NT2/D1 (cell line): ENCODE results near the gene SDK1.

Experiments used
- DNase-seq: peaks from one replicate; pipeline ENCODE4 v3.0.0-alpha.2; 2011; ENCODE audit warnings: low read depth, low spot score
- H3K27me3 ChIP-seq: 2 replicates; pipeline ENCODE4 v1.6.0; 2011; ENCODE audit warnings: mild to moderate bottlenecking; ENCODE audit not compliant: insufficient read length, insufficient read depth
- H3K36me3 ChIP-seq: 2 replicates; pipeline ENCODE4 v1.6.1; 2011; ENCODE audit warnings: mild to moderate bottlenecking, low read length, mixed read lengths; ENCODE audit not compliant: insufficient read depth, insufficient read length
- H3K4me1 ChIP-seq: 2 replicates; pipeline ENCODE4 v1.5.1; 2011; ENCODE audit not compliant: insufficient read depth, insufficient read length
- H3K4me3 ChIP-seq: 2 replicates; pipeline ENCODE4 v1.5.1; 2011; ENCODE audit warnings: low read depth; ENCODE audit not compliant: insufficient read length
- H3K9ac ChIP-seq: 2 replicates; pipeline ENCODE4 v1.6.0; 2011; ENCODE audit warnings: low read depth; ENCODE audit not compliant: insufficient read length
- H3K9me3 ChIP-seq: 2 replicates; pipeline ENCODE4 v1.5.1; 2011; ENCODE audit warnings: mild to moderate bottlenecking, low read length; ENCODE audit not compliant: insufficient read depth
- SUZ12 ChIP-seq: IDR thresholded peaks from 2 replicates; pipeline ENCODE4 v1.6.1; 2011; ENCODE audit not compliant: insufficient read length, insufficient read depth; ENCODE audit errors: extremely low read depth
- YY1 ChIP-seq: IDR thresholded peaks from 2 replicates; pipeline ENCODE4 v1.6.1; 2011; ENCODE audit not compliant: insufficient read length, insufficient read depth
- ZNF274 ChIP-seq: IDR thresholded peaks from 2 replicates; pipeline ENCODE4 v1.6.1; 2011; ENCODE audit warnings: mild to moderate bottlenecking, low read depth, low read length

Gene SDK1

GRCh38 chr7:3955751-3956696 lies 655.0 kb downstream of the SDK1 start:
- no peak for TF ChIP-seq ZNF274
- no peak for TF ChIP-seq SUZ12
- TF ChIP-seq YY1 = no peak
- H3K27me3 ChIP-seq = no peaks in the 10 kb centered on the region
- DNase-seq = no peak

GRCh38 chr7:3956949-3957348 lies 655.9 kb downstream of the SDK1 start:
- Histone ChIP-seq H3K4me1 (no peaks in the 10 kb centered on the region), H3K27me3 (no peaks in the 10 kb centered on the region), H3K9ac (no peak overlapping the region), H3K4me3 (no peak overlapping the region), H3K36me3 (no peaks in the 10 kb centered on the region), H3K9me3 (no peaks in the 10 kb centered on the region)
- no peak for DNase-seq
- TF ChIP-seq SUZ12 (no peak), ZNF274 (no peak), YY1 (no peak)

More at GRCh38 chr7:3955751-3956696, 655.0 kb downstream of the SDK1 start:
- Histone ChIP-seq H3K9ac (no peak overlapping the region), H3K36me3 (no peaks in the 10 kb centered on the region), H3K4me3 (no peak overlapping the region), H3K9me3 (no peaks in the 10 kb centered on the region), H3K4me1 (no peaks in the 10 kb centered on the region)

GRCh38 chr7:3957472-3958108 lies 656.5 kb downstream of the SDK1 start:
- Histone ChIP-seq H3K27me3 (no peaks in the 10 kb centered on the region), H3K36me3 (no peaks in the 10 kb centered on the region), H3K4me3 (no peak overlapping the region), H3K9ac (no peak overlapping the region), H3K4me1 (no peaks in the 10 kb centered on the region), H3K9me3 (no peaks in the 10 kb centered on the region)
- TF ChIP-seq SUZ12 (no peak), YY1 (no peak), ZNF274 (no peak)
- DNase-seq = no peak

GRCh38 chr7:3958109-3958483 lies 657.0 kb downstream of the SDK1 start:
- H3K36me3 ChIP-seq = no peaks in the 10 kb centered on the region
- DNase-seq = no peak
- TF ChIP-seq SUZ12 (no peak), ZNF274 (no peak)
- no peak overlapping the region for H3K9ac ChIP-seq
- no peak overlapping the region for H3K4me3 ChIP-seq
- no peaks in the 10 kb centered on the region for H3K4me1 ChIP-seq
- no peaks in the 10 kb centered on the region for H3K9me3 ChIP-seq
- H3K27me3 ChIP-seq = no peaks in the 10 kb centered on the region

- DNase-seq = no peak
Measured at GRCh38 chr7:3959364-3959763, 658.3 kb downstream of the SDK1 start.

GRCh38 chr7:3960050-3960763 lies 659.2 kb downstream of the SDK1 start:
- no peaks in the 10 kb centered on the region for H3K27me3 ChIP-seq
- H3K9ac ChIP-seq = no peak overlapping the region
- no peak overlapping the region for H3K4me3 ChIP-seq
- no peaks in the 10 kb centered on the region for H3K4me1 ChIP-seq
- H3K36me3 ChIP-seq = no peaks in the 10 kb centered on the region
- TF ChIP-seq SUZ12 (no peak), YY1 (no peak), ZNF274 (no peak)
- DNase-seq = no peak
- no peaks in the 10 kb centered on the region for H3K9me3 ChIP-seq

More at GRCh38 chr7:3959364-3959763, 658.3 kb downstream of the SDK1 start:
- no peak for TF ChIP-seq ZNF274
- no peak for TF ChIP-seq SUZ12
- TF ChIP-seq YY1 = no peak
- Histone ChIP-seq H3K4me3 (no peak overlapping the region), H3K36me3 (no peaks in the 10 kb centered on the region), H3K9ac (no peak overlapping the region), H3K9me3 (no peaks in the 10 kb centered on the region), H3K4me1 (no peaks in the 10 kb centered on the region), H3K27me3 (no peaks in the 10 kb centered on the region)

GRCh38 chr7:3960942-3961341 lies 659.9 kb downstream of the SDK1 start:
- no peaks in the 10 kb centered on the region for H3K4me1 ChIP-seq
- TF ChIP-seq YY1 (no peak), ZNF274 (no peak), SUZ12 (no peak)
- no peak overlapping the region for H3K9ac ChIP-seq
- H3K9me3 ChIP-seq = no peaks in the 10 kb centered on the region
- H3K36me3 ChIP-seq = no peaks in the 10 kb centered on the region
- H3K4me3 ChIP-seq = no peak overlapping the region
- H3K27me3 ChIP-seq = no peaks in the 10 kb centered on the region
- DNase-seq = no peak
